Gastrocnemius medialis (tissue), 4 donors: ENCODE measurements around the gene KLF9.

ENCODE experiments used
- CTCF ChIP-seq, 5 experiments: fragments of 450-650 bp in 3 of 5; fragments of 200-600 bp in 2 of 5; sonication (generic) in 2 of 5; IDR thresholded peaks in 4 of 5; conservative IDR thresholded peaks in 1 of 5; 1 replicate in 4 of 5; 2 replicates in 1 of 5; pipeline ENCODE4 v1.5.1; 2016 to 2019; ENCODE audit warnings: antibody characterized with exemption in 5 of 5, mild to moderate bottlenecking in 3 of 5, moderate library complexity in 3 of 5
- POLR2A ChIP-seq, 2 donors: fragments of 450-650 bp; IDR thresholded peaks; one replicate each; pipeline ENCODE4 v1.6.1; 2017; ENCODE audit warnings: antibody characterized with exemption in 2 of 2, mild to moderate bottlenecking in 2 of 2, moderate library complexity in 2 of 2

- TF ChIP-seq POLR2A (IDR thresholded peaks at IDR 0.05) (no peak), CTCF (IDR thresholded peaks at IDR 0.05 in 4 of 5, conservative IDR thresholded peaks at IDR 0.05 in 1 of 5) (no peak)
Observed at GRCh38 chr9:70408393-70409040, 5.9 kb downstream of the KLF9 start.
